ENCODE results near the gene EFCAB5. TPM values are rescaled to one million over a fixed set of nuclear protein-coding genes. Genes with fewer than 3 reads are reported as not detected.

EFCAB5 gene
- total RNA-seq, 1 donor from 2014 or later: 0.71 TPM

GRCh38 chr17:30095507-30096244, 154.2 kb downstream of the EFCAB5 start:
- peaks cover 7% of the 10 kb centered on the region for H3K27me3 Mint-ChIP-seq (ENCODE audit: insufficient read depth, low read depth)
- H3K4me3 Mint-ChIP-seq: no peak overlapping the region
- H3K27me3 ChIP-seq: no peaks in the 10 kb centered on the region
- H3K9me3 ChIP-seq (ENCODE audit: low read depth): no peaks in the 10 kb centered on the region
- TF ChIP-seq CTCF (IDR thresholded peaks at IDR 0.05): peak; percentile 67
- TF ChIP-seq EZH2 (IDR thresholded peaks at IDR 0.05): no peak
- TF ChIP-seq EZH2phosphoT487 (IDR thresholded peaks at IDR 0.05): no peak
- no peaks in the 10 kb centered on the region for H4K20me1 ChIP-seq (ENCODE audit: low read depth)
- H3K36me3 Mint-ChIP-seq: no peaks in the 10 kb centered on the region
- H3K79me2 ChIP-seq (ENCODE audit: low read depth): no peaks in the 10 kb centered on the region
- no peak overlapping the region for H3K9ac ChIP-seq
- no peak overlapping the region for H3K27ac Mint-ChIP-seq
- no peak overlapping the region for H3K4me3 ChIP-seq
- H3K9me3 Mint-ChIP-seq: no peaks in the 10 kb centered on the region
- no peak overlapping the region for H2AFZ ChIP-seq (replicated peaks)
- peaks cover 15% of the 10 kb centered on the region for H3K4me1 Mint-ChIP-seq
- no peak overlapping the region for H3K27ac ChIP-seq
- no peaks in the 10 kb centered on the region for H3F3A ChIP-seq (ENCODE audit: low read depth)
- no peaks in the 10 kb centered on the region for H3K36me3 ChIP-seq
- H3K4me1 ChIP-seq: no peaks in the 10 kb centered on the region
- no peak overlapping the region for H3K4me2 ChIP-seq
- DNase-seq (ENCODE audit: low spot score): peak; percentile 64

GRCh38 chr17:30101686-30102390, 160.4 kb downstream of the EFCAB5 start:
- Mint-ChIP-seq H3K9me3 (no peaks in the 10 kb centered on the region), H3K27me3 (ENCODE audit: insufficient read depth, low read depth) (no peaks in the 10 kb centered on the region), H3K4me1 (peaks cover 26% of the 10 kb centered on the region), H3K27ac (no peak overlapping the region), H3K4me3 (no peak overlapping the region), H3K36me3 (no peaks in the 10 kb centered on the region)
- Histone ChIP-seq H3K79me2 (ENCODE audit: low read depth) (no peaks in the 10 kb centered on the region), H3K36me3 (no peaks in the 10 kb centered on the region), H3K9ac (no peak overlapping the region), H3F3A (ENCODE audit: low read depth) (peaks cover 10% of the 10 kb centered on the region), H3K4me1 (no peaks in the 10 kb centered on the region), H3K4me2 (no peak overlapping the region), H2AFZ (replicated peaks) (no peak overlapping the region), H4K20me1 (ENCODE audit: low read depth) (no peaks in the 10 kb centered on the region), H3K27ac (no peak overlapping the region), H3K4me3 (no peak overlapping the region), H3K9me3 (ENCODE audit: low read depth) (no peaks in the 10 kb centered on the region), H3K27me3 (no peaks in the 10 kb centered on the region)
- DNase-seq (ENCODE audit: low spot score): no peak
- TF ChIP-seq EZH2 (IDR thresholded peaks at IDR 0.05): no peak
- no peak for TF ChIP-seq EZH2phosphoT487 (IDR thresholded peaks at IDR 0.05)
- no peak for TF ChIP-seq CTCF (IDR thresholded peaks at IDR 0.05)

GRCh38 chr17:30103921-30104320, 162.5 kb downstream of the EFCAB5 start:
- no peaks in the 10 kb centered on the region for H3K79me2 ChIP-seq (ENCODE audit: low read depth)
- peak overlapping the region; percentile 35 for H3K27ac Mint-ChIP-seq
- H4K20me1 ChIP-seq (ENCODE audit: low read depth): no peaks in the 10 kb centered on the region
- no peak overlapping the region for H3K9ac ChIP-seq
- no peak for DNase-seq (ENCODE audit: low spot score)
- no peak overlapping the region for H3K27ac ChIP-seq
- no peaks in the 10 kb centered on the region for H3K9me3 ChIP-seq (ENCODE audit: low read depth)
- H3K27me3 Mint-ChIP-seq (ENCODE audit: insufficient read depth, low read depth): no peaks in the 10 kb centered on the region
- peaks cover 18% of the 10 kb centered on the region for H3K4me1 Mint-ChIP-seq
- no peaks in the 10 kb centered on the region for H3K36me3 Mint-ChIP-seq
- H3K4me3 Mint-ChIP-seq: peak overlapping the region; percentile 86
- no peaks in the 10 kb centered on the region for H3K36me3 ChIP-seq
- no peaks in the 10 kb centered on the region for H3K27me3 ChIP-seq
- no peak overlapping the region for H3K4me3 ChIP-seq
- TF ChIP-seq CTCF (IDR thresholded peaks at IDR 0.05) (no peak), EZH2phosphoT487 (IDR thresholded peaks at IDR 0.05) (no peak), EZH2 (IDR thresholded peaks at IDR 0.05) (no peak)
- H3K4me1 ChIP-seq: no peaks in the 10 kb centered on the region
- H3K9me3 Mint-ChIP-seq: no peaks in the 10 kb centered on the region
- H3F3A ChIP-seq (ENCODE audit: low read depth): peaks cover 10% of the 10 kb centered on the region
- no peak overlapping the region for H3K4me2 ChIP-seq
- no peak overlapping the region for H2AFZ ChIP-seq (replicated peaks)
